GM12891 (cell line): ENCODE measurements around the gene RHOT1.
"Not testable (repeated sequence)": the region's sequence is repeated elsewhere in the genome, so short reads cannot be mapped to it uniquely, and the experiment has no call there.

Experiments used
- DNase-seq: peaks from one replicate; pipeline ENCODE4 v3.0.0; 2011; ENCODE audit warnings: low spot score; ENCODE audit not compliant: insufficient read length
- FAIRE-seq: peaks from 2 replicates; lab custom pipeline; 2011; peaks lifted over from hg19 to GRCh38; lab: Jason Lieb, UNC
- PAX5 ChIP-seq: IDR thresholded peaks from 2 replicates; pipeline ENCODE4 v1.6.1; 2011; ENCODE audit warnings: low read length, moderate library complexity, mild to moderate bottlenecking; ENCODE audit not compliant: insufficient read depth, severe bottlenecking
- POLR2A ChIP-seq: IDR thresholded peaks from 2 replicates; pipeline ENCODE4 v1.6.1; 2011; ENCODE audit warnings: low read depth, low read length, control low read depth
- POLR2AphosphoS5 ChIP-seq: IDR thresholded peaks from 2 replicates; pipeline ENCODE4 v1.6.1; 2011; ENCODE audit warnings: low read depth, low read length, control low read depth
- POU2F2 ChIP-seq: IDR thresholded peaks from 2 replicates; pipeline ENCODE4 v1.6.1; 2011; ENCODE audit warnings: low read depth, mild to moderate bottlenecking, control low read depth, low read length, moderate library complexity
- SPI1 ChIP-seq: IDR thresholded peaks from 2 replicates; pipeline ENCODE4 v1.6.1; 2011; ENCODE audit warnings: low read depth, low read length, control low read depth
- TAF1 ChIP-seq: IDR thresholded peaks from 2 replicates; pipeline ENCODE4 v1.6.1; 2011; ENCODE audit warnings: low read depth, low read length, control low read depth

RHOT1 gene

DNA sequence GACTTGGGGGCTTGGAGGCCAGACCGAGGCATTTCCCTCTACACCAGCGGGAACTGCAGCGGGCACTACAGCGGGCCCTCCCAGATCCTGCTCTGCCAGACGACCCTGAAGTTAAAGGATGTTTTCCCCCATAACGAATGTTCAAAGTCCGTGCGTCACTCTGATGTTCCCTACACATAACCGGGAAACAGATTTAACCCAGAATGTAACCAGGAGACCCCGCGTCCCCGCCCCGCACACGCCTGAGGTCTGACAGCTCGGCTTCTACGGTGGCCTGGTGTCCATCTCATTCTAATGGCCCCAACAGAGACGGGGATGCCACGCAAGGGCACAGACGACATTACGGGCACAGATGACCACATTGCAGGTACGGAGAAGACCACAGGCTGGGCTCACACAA is 31.7 kb upstream of the RHOT1 start:
- FAIRE-seq: no peak
- TF ChIP-seq SPI1 (no peak), POLR2AphosphoS5 (no peak), POU2F2 (no peak), PAX5 (no peak)

GRCh38 chr17:32111141-32111771 is 31.0 kb upstream of the RHOT1 start:
- TF ChIP-seq POU2F2 (no peak), TAF1 (no peak), PAX5 (no peak), POLR2A (no peak), SPI1 (no peak), POLR2AphosphoS5 (no peak)
- DNase-seq: no peak
- peak; percentile 45 for FAIRE-seq

More for the DNA sequence above, 31.7 kb upstream of the RHOT1 start:
- DNase-seq: no peak

- no peak for FAIRE-seq
- DNase-seq: no peak
- TF ChIP-seq SPI1: no peak
- TF ChIP-seq PAX5: no peak
- TF ChIP-seq TAF1: no peak
- no peak for TF ChIP-seq POLR2A
- no peak for TF ChIP-seq POLR2AphosphoS5
- no peak for TF ChIP-seq POU2F2
These were observed 29.9 kb upstream of the RHOT1 start for GRCh38 chr17:32112416-32112815.

DNA sequence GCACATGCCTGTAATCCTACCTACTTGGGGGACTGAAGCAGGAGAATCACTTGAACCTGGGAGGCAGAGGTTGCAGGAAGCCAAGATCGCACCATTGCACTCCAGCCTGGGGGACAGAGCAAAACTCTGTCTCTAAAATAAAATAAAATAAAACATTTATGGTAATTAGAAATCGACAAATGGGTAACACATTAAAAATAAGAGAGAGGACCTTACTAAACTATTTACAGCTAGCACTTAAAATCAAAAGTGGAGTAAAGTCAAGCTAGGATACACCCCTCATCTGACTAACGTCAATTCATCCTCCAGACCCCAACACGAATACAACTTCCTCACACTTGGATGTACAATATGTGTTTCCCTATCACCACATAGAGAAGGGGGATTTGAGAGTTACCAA is 27.8 kb upstream of the RHOT1 start:
- TF ChIP-seq POLR2A (no peak), POLR2AphosphoS5 (no peak), TAF1 (no peak), SPI1 (no peak), POU2F2 (no peak), PAX5 (no peak)
- FAIRE-seq (no peak), DNase-seq (no peak)

DNA sequence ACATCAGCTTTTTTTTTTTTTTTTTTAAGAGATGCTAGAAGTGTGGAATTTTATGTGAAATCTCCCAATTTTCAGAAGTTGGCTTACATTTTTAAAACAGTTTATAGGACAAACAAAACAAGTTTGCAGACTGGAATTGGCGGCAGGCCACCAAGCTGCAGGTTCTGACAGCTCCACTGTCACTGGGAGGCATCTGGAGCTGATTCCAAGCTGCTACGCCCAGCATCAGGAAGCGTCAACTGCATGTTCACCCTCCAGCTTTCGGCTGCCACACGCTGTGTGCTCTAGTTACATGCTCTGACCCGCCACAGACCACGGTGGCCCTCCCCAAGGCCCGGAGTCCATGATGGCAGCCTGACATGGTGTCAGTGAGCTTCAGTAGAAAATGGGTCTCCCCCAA is 26.8 kb upstream of the RHOT1 start:
- FAIRE-seq, DNase-seq: not testable (repeated sequence)

- no peak for TF ChIP-seq POLR2A
- TF ChIP-seq TAF1: no peak
- no peak for TF ChIP-seq PAX5
- TF ChIP-seq SPI1: no peak
- TF ChIP-seq POLR2AphosphoS5: no peak
- TF ChIP-seq POU2F2: no peak
- no peak for FAIRE-seq
- no peak for DNase-seq
These were observed 25.4 kb upstream of the RHOT1 start for GRCh38 chr17:32116937-32117336.

GRCh38 chr17:32117399-32117798 is 24.9 kb upstream of the RHOT1 start:
- FAIRE-seq (no peak), DNase-seq (no peak)
- no peak for TF ChIP-seq POLR2AphosphoS5
- no peak for TF ChIP-seq TAF1
- TF ChIP-seq POLR2A: no peak
- TF ChIP-seq POU2F2: no peak
- TF ChIP-seq PAX5: no peak
- no peak for TF ChIP-seq SPI1

DNA sequence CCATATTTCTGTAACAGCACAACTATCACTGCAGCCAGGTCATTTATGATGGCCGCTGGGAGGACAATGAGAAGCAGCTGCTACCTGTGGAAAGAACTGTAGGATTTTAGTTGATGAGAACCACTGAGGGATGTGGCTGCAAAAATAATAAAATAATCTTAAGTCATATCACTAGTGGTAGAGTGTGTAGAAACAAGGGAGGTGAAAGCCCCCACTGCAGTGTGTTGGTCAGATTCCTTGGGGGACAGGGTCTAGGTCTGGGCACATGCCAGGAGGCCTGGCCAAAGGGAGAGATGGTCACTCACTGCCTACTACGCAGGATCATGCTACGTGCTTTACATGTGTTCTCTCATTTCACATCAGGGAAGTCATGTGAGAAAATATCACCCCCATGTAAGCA is 24.2 kb upstream of the RHOT1 start:
- DNase-seq, FAIRE-seq: not testable (repeated sequence)

DNA sequence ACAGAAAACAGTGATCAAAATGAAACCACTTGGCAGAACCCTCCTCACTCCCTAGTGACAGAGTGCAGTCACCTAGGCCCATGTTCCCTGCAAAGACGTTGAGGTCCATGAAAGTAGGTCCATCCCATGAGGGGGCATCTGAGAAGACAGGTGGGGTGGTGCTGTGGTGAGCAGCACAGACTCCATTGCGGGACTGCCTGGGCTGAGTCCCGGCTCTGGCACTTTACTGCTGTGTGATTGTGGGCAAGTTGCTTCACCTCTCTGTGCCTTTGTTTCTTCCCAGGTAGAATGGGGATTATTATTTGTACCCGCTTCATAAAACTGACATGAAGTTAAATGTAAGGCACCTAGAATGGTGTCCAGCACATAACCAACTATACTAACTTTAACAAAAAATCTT is 23.5 kb upstream of the RHOT1 start:
- FAIRE-seq (no peak), DNase-seq (no peak)
- TF ChIP-seq POLR2A (no peak), SPI1 (no peak), POU2F2 (no peak), POLR2AphosphoS5 (no peak), PAX5 (no peak), TAF1 (no peak)

DNA sequence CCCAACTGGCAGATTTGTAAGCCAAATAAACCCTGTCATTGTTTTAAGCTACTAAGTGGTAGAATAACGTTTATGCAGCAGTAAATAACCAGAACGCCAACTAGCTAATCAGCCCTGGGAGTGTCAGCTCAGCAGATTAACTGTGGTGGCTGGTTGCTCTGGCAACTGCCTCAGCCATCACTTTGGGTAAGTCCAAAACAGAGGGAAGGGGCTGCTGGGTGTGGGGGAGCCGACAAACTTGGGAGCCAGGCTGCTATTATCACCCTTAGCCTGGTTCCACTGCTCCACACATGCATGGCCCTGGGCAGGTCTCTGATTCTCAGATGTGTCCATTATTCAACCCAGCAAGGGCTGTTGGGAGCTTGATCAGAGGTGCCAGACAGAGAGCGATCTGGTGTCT is 22.2 kb upstream of the RHOT1 start:
- DNase-seq (no peak), FAIRE-seq (no peak)
- TF ChIP-seq SPI1: no peak
- TF ChIP-seq POLR2AphosphoS5: no peak
- no peak for TF ChIP-seq PAX5
- no peak for TF ChIP-seq POLR2A
- TF ChIP-seq TAF1: no peak
- no peak for TF ChIP-seq POU2F2

GRCh38 chr17:32120716-32121115 is 21.6 kb upstream of the RHOT1 start:
- no peak for DNase-seq
- no peak for TF ChIP-seq POU2F2
- TF ChIP-seq PAX5: no peak
- no peak for TF ChIP-seq POLR2A
- no peak for TF ChIP-seq SPI1
- TF ChIP-seq TAF1: no peak
- TF ChIP-seq POLR2AphosphoS5: no peak
- FAIRE-seq: no peak
